Measurements from ENCODE around the gene SCGB3A2.
A peak's percentile ranks its signal among the peaks of the same experiment; 100 is the strongest.
"Not testable (repeated sequence)": the region's sequence is repeated elsewhere in the genome, so short reads cannot be mapped to it uniquely, and the experiment has no call there.

Gene SCGB3A2

DNA sequence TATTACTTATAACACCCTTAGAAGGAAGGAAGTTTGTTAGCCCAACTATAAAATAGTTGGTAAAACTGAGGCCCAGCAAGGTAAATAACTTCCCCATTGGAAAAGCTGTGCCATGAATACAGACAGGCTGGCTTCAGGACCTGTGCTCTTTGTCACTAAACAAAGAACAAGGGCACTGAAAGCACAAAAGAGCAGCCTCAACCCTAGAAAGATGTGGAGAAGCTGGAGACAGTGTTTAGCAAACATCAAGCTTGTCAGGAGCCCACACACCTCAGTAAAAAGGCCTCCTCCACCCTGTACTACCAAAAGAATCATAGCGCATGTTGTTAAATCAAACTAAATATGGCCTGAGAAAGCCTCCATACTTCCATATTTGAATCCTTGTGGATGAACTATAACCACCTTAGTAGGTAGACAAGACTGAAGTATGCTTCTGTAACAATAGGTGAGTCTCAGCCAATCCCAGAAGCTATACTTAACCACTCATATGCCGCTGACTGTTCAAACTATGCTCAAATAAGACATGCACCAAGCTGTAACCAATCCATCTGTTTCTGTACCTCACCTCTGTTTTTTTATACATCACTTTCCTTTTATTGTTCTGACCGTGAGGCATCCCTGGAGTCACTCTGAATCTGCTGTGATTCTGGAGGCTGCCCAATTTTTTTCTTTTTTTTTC, 18.4 kb upstream of the SCGB3A2 start:
- DNase-seq: no peak
- in situ Hi-C loops (cut with MboI; ENCODE audit: low pct_unique_long_range_greater_than_20kb, low sequenced_read_pairs): no loop called here

DNA sequence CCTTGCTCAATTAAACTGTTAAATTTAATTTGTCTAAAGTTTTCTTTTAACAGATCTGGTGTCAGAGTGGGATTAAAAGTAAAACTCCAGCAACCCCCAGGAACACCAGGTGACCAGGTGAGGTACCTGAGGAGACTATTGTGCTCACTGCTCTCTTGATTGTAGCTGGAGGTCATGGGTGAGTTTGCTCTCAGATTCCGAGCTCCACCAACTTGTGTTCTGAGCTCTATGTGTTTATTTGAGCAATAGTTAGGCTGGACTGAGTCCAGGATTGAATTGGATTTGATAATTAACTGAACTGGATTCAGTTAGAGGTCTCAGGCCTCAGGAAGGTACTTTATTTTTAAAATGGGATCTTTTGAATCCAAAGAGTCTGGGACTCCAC, 17.9 kb upstream of the SCGB3A2 start:
- in situ Hi-C loops (cut with MboI; ENCODE audit: low pct_unique_long_range_greater_than_20kb, low sequenced_read_pairs): no loop called here
- DNase-seq: no peak

DNA sequence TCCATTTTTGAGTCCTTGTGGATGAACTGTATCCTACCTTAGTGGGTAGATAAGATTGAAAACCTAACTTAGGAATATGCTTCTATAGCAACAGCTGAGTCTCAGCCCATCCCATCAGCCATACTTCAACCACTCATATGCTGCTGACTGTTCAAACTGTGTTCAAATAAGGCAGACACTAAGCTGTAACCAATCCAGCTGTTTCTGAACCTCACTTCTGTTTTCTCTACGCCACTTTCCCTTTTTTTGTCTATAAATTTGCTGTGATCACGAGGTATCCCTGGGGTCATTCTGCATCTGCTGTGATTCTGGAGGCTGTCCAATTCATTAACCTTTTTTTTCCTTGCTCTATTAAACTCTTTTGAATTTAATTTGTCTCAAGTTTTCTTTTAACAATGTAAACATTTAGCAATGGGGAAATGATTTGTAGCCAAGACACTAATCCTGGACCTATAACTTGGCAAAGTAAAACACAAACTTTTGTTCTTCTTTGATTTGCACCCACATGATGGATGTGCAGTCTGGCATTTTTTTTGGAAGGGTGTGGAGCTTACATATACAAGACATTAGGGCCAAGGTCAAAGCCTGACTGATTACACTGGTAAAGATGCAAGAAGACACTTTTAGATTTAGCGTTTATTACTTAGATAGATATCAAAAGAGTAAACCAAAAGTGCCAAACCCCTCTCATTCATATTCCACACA, 14.9 kb upstream of the SCGB3A2 start:
- in situ Hi-C loops (cut with MboI; ENCODE audit: low pct_unique_long_range_greater_than_20kb, low sequenced_read_pairs): no loop called here

DNA sequence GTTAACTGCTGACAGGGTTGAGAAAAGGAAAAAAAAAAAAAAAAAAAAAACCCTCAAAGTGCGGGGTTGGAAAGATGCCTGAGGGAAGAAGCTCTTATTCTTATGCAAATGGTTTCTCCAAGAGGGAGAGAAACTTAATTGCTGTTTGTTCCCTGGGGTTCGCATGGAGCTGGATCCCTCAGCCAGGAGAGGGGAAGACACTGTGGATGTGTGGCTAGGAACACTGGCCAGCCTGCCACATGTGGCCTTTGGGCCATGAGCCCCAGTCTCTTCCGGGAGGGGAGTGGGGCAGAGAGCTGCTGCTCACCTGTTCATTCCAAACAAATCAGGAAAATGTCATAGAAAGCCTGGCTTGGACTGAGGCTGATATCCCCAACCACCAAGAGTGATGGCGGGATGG, 9.4 kb upstream of the SCGB3A2 start:
- DNase-seq: no peak
- in situ Hi-C loops (cut with MboI; ENCODE audit: low pct_unique_long_range_greater_than_20kb, low sequenced_read_pairs): no loop called here

More for the DNA sequence above, 14.9 kb upstream of the SCGB3A2 start:
- no peak for DNase-seq

DNA sequence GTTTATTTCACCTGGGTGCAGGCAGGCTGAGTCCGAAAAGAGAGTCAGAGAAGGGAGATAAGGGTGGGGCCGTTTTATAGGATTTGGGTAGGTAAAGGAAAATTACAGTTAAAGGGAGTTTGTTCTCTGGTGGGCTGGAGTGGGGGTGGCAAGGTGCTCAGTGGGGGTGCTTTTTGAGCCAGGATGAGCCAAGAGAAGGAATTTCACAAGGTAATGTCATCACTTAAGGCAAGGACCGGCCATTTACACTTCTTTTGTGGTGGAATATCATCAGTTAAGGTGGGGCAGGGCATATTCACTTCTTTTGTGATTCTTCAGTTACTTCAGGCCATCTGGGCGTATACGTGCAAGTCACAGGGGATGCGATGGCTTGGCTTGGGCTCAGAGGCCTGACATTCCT, 8.6 kb upstream of the SCGB3A2 start:
- in situ Hi-C loops (cut with MboI; ENCODE audit: low pct_unique_long_range_greater_than_20kb, low sequenced_read_pairs); DNase-seq: not testable (repeated sequence)

DNA sequence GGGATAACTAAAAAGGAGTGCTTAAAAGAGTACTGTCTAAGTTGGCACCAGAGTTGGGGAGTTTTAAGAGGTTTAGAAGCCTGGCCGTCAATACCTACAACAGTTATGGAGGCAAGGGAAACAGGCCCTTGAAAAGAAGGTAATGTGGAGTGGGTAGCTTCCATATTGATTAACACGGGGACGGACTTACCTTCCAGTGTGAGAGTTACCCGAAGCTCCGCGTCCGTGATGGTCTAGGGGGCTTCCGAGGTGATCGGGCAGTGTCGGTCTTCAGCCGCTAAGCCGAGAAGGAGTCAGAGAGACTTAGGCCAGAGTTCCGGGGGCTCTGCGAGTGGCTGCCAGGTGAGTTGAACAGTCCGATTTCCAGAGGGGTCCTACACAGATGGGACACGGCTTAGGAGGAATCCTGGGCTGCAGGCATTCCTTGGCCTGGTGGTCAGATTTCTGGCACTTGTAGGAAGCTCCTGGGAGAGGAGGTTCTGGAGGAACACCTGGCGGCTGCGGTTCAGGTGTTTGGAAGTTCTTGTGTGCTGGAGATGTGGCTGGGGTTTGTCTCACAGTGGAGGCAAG, 6.4 kb upstream of the SCGB3A2 start:
- in situ Hi-C loops (cut with MboI; ENCODE audit: low pct_unique_long_range_greater_than_20kb, low sequenced_read_pairs): not testable (repeated sequence)

DNA sequence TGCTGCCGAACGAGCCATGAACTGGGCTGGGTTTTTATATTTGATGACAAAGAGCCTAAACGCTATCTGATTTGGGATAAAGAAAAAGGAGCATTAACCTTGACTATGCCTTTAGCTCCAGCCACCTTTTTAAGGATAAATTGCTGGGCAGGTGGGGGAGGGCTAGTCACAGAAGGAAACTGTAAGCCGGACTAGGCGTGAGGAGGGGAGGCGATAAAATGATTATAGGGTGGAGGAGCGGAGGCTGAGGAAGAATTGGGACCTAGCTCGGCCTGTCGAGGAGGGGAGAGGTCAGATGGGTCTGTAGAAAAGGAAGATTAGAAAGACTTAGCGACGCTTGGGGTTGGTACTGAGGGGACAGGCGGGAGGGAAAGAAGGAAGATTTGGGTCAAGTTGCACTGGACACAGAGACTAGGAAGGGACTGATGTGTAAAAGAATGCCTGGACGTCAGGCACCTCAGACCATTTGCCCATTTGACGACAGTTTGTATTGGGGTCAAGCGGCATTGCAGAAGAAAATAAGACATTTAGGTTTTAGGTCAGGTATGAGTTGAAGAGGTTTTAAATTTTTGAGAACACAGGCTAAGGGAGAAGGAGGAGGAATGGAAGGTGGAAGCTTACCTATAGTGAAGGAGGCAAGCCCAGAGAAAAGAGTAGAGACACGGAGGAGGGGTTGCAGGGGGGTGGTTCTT, 5.6 kb upstream of the SCGB3A2 start:
- DNase-seq; in situ Hi-C loops (cut with MboI; ENCODE audit: low pct_unique_long_range_greater_than_20kb, low sequenced_read_pairs): not testable (repeated sequence)

More for the DNA sequence above, 6.4 kb upstream of the SCGB3A2 start:
- DNase-seq: not testable (repeated sequence)

DNA sequence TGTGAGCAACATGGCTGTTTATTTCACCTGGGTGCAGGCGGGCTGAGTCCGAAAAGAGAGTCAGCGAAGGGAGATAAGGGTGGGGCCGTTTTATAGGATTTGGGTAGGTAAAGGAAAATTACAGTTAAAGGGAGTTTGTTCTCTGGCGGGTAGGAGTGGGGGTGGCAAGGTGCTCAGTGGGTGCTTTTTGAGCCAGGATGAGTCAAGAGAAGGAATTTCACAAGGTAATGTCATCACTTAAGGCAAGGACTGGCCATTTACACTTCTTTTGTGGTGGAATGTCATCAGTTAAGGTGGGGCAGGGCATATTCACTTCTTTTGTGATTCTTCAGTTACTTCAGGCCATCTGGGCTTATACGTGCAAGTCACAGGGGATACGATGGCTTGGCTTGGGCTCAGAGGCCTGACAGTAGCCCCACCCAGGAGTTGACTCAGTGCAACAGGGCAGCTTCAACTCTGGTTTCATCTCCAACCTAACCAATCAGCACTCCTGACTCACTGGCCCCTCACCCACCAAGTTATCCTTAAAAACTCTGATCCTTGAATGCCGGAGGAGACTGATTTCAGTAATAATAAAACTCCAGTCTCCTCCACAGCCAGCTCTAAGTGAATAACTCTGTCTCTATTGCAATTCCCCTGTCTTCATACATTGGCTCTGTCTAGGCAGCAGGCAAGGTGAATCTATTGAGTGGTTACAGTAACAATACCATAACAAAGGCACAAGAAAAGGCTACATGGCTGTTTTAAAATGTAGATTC, 4.2 kb upstream of the SCGB3A2 start:
- in situ Hi-C loops (cut with MboI; ENCODE audit: low pct_unique_long_range_greater_than_20kb, low sequenced_read_pairs); DNase-seq: not testable (repeated sequence)

DNA sequence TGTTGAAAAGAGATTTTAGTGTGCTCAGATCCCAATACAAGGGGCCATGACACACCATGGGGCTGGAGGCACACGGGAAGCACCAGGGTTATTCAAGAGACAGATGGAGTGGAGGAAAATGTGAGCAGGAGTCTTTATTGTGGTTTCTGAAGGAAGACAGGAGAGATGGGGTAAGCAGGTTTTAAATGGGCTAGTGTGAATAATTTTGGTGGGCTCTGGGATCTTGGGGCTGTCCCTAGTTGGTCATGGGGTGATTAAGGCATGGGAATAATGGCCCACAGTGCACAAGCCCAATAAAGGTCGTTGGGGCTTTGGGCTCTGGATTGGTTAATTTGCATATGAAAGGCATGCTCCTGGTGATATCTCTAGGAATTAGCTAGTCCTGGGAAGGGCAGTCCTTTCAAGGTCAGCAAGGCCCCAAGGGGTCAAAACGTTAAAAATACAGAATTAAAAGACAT, 3.6 kb upstream of the SCGB3A2 start:
- in situ Hi-C loops (cut with MboI; ENCODE audit: low pct_unique_long_range_greater_than_20kb, low sequenced_read_pairs): no loop called here
- no peak for DNase-seq

DNA sequence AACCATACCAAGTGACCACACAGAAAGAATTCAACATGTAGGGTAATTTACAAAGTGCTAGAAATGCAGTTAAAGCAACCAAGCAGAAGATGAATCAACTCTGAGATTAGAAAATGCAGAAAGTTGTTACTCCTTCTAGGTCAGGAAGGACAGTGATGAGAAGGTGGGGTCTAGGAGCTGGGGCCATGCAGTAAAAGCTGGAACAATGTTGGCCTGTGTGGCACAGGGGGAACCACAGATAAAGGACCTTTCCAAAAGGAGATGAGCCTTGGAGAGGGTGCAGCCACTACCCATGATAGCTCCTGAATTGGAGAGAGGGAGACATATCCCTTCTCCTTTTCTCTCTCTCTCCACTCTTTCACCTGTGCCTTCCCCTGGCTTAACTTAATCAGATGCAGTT, 2.4 kb upstream of the SCGB3A2 start:
- in situ Hi-C loops (cut with MboI; ENCODE audit: low pct_unique_long_range_greater_than_20kb, low sequenced_read_pairs): no loop called here
- DNase-seq: no peak

DNA sequence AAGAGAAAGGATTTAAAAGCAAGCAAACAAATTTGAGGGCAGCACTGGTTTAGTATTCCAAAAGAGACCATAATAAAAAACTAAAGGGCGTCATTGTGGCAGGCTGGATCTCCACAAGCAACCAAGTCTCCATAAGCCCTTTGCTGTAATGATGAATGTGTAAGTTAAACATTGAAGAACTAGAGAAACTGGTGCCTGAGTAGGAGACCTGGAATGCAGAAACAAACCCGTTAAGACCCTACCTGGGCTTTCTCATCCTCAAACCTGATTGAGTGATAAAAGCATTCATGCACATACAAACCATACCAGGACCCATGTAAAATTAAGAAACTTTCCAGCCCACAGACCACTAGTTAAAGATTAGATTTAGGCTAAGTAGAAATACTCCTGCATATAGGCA, 1.9 kb upstream of the SCGB3A2 start:
- in situ Hi-C loops (cut with MboI; ENCODE audit: low pct_unique_long_range_greater_than_20kb, low sequenced_read_pairs): no loop called here
- no peak for DNase-seq

DNA sequence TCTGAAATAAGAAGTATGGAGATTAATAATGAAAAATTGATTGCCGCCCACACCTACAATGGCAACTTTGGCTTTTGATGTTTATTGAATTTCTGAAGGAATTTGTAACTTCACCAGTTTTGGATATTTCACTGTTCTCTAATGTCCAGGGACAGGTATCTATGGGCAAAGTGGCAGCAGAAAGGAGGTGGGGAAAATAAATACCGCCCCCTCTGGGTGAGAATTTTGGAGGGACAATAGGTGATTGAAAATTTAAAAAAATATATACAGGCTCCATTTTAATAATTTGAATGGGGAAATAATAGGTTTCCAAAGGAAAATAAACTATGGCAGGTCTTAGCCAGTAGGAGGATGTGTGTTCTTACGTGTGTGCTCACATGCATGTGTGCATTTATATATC, 1.3 kb downstream of the SCGB3A2 start:
- DNase-seq: no peak
- in situ Hi-C loops (cut with MboI; ENCODE audit: low pct_unique_long_range_greater_than_20kb, low sequenced_read_pairs): no loop called here

DNA sequence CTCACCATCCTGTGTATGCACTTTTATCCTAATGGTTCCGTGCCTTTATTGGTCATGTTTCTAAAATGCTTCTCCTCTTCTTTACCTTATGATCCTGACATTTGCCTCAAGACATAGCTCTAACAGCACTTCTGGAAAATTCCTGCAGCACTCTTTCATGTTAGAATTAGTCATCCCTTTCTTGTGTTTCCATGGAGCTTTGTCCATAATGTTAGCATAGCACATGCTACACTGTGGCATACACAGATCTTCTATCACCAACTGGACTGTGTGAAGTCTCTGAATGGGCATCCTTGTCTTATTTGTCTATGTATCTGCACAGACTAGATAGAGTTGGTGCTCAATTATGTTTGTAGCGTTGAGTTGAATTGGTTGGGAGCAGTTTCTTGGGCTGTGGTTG, 2.0 kb downstream of the SCGB3A2 start:
- in situ Hi-C loops (cut with MboI; ENCODE audit: low pct_unique_long_range_greater_than_20kb, low sequenced_read_pairs): no loop called here
- DNase-seq: no peak

DNA sequence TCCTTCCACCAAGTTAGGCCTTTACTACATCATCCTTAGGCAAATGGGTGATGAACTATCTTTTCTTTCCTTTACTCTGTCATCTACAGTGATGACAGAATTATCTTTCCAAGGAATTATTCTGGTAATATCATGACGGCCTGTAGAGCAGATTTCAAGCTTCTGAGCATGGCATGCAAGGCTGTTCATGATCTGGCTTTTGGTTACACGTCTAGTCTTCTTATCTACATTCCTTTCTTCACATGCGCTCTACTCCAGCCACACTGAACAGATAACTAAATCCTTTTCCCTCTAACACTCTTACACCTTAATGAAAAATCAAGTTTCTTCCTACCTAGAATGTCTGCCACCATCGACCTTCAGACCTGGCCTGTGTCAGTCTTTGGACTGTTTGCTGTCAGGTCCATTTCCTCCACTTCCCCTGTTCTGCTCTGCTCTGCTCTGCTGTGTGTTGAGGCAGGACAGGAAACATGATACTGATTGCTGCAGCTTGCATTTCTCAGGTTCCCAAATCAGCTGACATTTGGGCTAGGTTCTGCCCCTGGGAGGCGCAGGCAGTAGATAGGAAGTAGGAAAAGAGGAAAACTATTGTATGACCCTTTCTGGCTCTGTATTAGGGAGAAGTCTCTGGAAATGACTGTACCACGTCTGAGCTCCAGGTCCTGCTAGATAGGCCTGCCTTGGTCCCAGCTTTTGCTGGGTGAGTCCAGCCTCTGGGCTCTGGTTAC, 4.2 kb downstream of the SCGB3A2 start:
- in situ Hi-C loops (cut with MboI; ENCODE audit: low pct_unique_long_range_greater_than_20kb, low sequenced_read_pairs): no loop called here
- no peak for DNase-seq

DNA sequence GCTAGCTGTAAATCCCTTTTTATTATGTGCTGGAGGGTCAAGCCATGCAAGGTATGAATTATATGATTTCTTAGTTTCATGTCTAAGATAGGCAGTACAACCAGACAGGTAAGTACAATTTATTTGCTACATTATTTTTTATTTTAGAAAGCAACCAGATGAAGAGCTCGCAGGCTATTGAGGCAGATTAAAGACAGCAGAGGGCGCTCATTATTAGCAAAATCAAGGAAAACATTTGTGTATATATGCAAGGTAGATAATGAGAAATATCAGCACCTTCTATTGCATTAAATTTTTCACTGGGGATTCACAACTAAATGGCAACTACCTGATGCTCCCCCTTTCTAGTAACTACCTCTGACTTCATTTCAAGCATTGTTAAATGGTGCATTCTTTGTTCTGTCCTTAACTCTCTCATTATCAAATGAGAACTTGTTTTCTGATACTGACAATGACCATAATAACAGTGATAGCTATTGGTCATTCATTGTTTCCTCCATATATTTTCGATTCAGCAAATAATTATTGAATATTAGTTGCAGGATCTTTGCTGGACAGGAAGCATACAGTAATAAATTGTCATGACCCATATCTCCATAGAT, 8.6 kb downstream of the SCGB3A2 start:
- in situ Hi-C loops (cut with MboI; ENCODE audit: low pct_unique_long_range_greater_than_20kb, low sequenced_read_pairs): no loop called here

DNA sequence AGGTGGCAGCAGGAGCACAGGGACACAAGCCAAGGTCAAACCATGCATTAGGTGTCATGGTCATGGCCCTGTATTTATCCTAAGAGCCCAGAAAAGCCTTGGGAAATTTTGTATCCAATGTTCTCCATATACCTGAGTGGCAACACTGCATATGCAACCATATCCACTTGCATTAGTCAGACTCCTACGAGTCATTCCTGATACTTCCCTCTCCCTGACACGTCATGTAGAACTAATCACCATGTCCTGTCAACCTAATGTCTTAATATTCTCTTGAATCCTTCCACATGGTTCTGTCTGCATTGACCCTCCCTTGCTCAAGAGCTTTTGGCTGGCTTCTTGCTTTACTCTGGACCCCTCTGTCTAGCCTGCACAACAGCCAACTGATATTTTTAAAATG, 9.4 kb downstream of the SCGB3A2 start:
- DNase-seq: no peak
- in situ Hi-C loops (cut with MboI; ENCODE audit: low pct_unique_long_range_greater_than_20kb, low sequenced_read_pairs): no loop called here

More for the DNA sequence above, 8.6 kb downstream of the SCGB3A2 start:
- DNase-seq: peak; percentile 62

DNA sequence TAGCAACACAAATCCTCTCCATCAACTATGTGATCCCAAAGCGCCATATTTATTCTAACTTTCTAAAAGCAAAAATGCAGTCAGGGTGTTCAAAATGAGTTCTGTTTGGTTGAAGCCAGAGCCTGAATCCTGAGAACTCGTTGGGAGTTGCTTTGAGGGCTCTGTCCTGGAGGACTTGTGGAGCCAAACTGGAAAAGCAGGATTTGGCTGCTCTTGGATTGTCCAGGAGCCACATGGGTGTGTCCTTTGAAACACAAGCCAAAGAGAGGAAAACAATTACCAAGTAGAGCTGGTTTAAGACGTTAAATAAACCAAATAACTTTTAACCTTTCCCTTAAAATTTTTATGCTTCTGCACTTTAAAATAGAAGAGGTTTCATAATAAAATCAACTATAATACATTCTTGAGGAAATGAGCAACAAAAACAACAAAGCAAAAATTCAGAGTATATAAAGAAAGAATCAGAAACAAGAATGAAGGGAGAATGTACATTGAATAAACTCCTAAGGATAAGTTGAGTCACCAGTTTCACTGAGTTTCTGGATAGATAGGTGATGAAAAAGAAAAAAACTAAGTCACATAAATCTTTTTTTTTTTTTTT, 14.3 kb downstream of the SCGB3A2 start:
- in situ Hi-C loops (cut with MboI; ENCODE audit: low pct_unique_long_range_greater_than_20kb, low sequenced_read_pairs): no loop called here
- DNase-seq: no peak

DNA sequence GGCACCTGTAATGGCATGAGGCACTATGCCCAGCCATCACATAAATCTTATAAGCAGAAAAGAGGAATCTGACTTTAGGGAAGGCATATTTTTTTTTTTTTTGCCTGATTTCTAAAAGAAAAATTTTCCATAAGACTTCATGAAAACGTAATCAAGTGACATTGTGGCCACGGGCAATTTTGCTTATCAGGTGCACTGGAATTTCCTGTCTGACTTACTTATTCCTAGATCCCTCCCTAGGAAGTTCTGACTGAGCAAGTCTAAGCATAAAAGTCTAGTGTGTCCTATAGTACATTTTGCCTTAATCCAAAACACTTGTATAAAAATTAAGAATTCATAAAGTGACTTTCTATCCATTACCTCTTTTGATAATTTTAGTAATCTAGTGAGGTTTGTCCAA, 15.3 kb downstream of the SCGB3A2 start:
- no peak for DNase-seq

More for the DNA sequence above, 15.3 kb downstream of the SCGB3A2 start:
- in situ Hi-C loops (cut with MboI; ENCODE audit: low pct_unique_long_range_greater_than_20kb, low sequenced_read_pairs): no loop called here
